ENCODE data around the gene THRAP3.

The THRAP3 gene

DNA sequence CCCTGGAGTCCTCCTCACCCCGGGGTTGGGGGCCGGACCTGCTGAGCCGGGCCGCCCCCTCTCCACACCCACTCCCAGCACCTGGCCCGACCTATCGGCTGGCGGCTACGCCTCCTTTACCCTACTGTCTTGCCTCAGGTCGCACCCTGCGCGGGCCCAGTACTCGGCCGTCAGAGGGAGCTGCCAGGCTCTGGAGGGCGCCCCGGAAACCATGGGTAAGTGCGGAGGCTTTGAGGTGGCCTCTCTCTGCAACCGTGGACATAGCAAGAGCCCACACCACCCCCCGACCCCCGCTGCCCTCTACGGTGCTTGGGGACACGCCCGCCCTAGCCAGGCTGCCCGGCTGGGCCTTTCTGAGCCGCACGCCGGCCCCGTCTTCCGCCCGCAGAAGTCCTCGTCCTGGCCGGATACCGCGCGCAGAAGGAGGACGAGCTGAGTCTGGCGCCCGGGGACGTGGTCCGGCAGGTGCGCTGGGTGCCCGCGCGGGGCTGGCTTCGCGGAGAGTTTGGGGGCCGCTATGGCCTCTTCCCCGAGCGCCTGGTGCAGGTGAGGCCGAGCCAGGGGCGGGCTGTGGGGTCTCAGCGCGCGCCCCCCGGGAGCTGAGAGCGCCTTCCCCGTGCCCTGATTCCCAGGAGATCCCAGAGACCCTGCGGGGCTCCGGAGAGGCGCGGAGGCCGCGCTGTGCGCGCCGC lies 82.1 kb downstream of the THRAP3 start, which contains the start of gene SH3D21:
TSS of gene SH3D21 (plus strand) at position 159 of the 692 bp plus-strand sequence. CDS start at position 212, 53 bp downstream.
- peak within 1 kb of the TSS; percentile 57; the same call in 1 of the 2 replicates for H3K4me3 ChIP-seq (ENCODE audit: low read length)
- TF ChIP-seq ZNF274 (IDR thresholded peaks at IDR 0.05; ENCODE audit: low read depth, low read length): no peak

DNA sequence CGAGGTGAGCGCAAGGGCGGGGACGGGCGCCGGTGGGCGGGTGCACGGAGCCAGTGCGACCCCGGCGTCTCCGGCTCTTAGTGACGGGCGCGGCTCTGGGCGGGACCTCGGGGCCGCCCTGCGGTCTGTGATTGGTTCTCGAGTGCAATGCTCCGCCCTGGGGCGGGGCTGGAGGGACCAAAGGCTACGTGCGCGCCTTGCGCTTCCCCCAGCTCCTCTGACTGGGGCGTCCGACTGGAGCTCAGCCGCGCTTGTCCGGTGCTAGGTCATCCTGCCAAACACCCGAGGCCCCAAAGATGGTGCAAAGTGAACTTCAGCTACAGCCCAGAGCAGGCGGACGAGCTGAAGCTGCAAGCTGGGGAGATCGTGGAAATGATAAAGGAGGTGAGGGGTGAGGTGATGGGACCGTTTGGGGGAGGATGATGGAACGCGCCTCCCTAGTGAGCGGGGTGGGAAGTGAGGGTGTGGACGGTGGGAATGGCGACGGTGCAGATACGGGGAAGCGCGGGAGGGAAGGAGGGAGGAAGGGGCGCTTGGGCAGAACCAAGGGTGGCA lies 82.7 kb downstream of the THRAP3 start:
- TF ChIP-seq ZNF274 (IDR thresholded peaks at IDR 0.05; ENCODE audit: low read depth, low read length): no peak
- peak overlapping the region; percentile 57; the same call in 1 of the 2 replicates for H3K4me3 ChIP-seq (ENCODE audit: low read length)

DNA sequence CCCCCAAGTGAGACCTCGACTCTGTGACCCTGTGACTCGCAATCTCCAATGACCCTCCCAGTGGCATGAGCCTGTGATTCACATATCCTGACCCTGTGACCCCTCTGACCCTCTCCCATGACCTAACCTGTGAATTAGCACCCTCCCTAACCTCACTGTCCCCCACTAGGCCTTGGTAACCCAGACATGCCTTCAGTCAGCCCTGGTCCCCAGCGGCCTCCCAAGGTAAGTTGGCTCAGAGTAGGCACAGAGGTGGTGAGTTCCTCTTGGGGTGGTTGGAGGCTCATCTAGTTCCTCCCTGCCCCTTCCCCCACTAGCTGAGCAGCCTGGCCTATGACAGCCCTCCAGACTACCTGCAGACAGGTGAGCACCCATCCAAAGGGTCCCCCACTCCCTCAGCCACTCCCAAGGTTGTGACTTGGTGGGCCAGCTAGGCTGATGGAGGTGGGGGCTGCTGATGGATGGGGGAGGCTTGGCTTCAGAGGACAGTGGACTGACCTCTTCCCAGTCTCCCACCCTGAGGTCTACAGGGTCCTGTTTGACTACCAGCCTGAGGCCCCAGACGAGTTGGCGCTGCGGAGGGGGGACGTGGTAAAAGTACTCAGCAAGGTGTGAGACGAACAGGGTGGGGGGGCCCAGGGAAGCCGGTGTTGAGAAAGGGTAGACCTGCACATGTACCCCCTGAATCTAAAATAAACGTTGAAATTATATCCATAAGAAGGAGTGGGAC lies 83.5 kb downstream of the THRAP3 start:
- H3K4me3 ChIP-seq (ENCODE audit: low read length): peak overlapping the region; percentile 56; the same call in 1 of the 2 replicates
- TF ChIP-seq ZNF274 (IDR thresholded peaks at IDR 0.05; ENCODE audit: low read depth, low read length): no peak

DNA sequence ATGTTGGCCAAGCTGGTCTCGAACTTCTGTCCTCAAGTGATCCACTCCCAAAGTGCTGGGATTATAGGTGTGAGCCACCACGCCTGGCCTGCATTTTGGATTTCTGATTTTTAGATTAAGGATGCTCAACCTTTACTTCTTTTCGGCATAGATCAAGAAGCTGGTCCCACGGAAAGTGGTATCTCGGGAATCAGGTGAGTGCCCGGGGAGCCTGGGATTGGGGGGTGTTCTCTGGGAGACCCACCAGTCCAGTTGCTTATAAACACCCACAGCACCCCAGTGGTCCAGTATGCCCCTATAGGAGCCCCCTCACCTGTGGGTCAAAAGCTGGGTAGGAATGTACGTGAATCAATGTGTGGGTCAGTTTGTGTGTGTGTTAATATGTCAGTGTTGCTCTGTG lies 85.2 kb downstream of the THRAP3 start:
- TF ChIP-seq ZNF274 (IDR thresholded peaks at IDR 0.05; ENCODE audit: low read depth, low read length): no peak
- H3K4me3 ChIP-seq (ENCODE audit: low read length): no peak overlapping the region

DNA sequence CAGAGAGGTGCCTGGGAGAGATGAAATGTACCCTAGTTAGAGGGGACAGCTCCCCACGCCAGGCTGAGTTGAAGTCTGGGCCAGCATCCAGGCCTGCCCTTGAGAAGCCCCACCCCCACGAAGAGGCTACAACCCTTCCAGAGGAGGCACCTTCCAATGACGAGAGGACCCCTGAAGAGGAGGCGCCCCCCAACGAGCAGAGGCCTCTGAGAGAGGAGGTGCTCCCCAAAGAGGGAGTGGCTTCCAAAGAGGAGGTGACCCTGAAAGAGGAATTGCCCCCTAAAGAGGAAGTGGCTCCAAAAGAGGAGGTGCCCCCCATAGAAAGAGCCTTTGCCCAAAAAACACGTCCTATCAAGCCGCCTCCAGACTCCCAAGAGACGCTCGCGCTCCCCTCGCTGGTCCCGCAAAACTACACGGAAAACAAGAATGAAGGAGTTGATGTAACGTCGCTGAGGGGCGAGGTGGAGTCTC lies 96.1 kb downstream of the THRAP3 start:
- H3K4me3 ChIP-seq (ENCODE audit: low read length): no peak overlapping the region
- no peak for TF ChIP-seq ZNF274 (IDR thresholded peaks at IDR 0.05; ENCODE audit: low read depth, low read length)

DNA sequence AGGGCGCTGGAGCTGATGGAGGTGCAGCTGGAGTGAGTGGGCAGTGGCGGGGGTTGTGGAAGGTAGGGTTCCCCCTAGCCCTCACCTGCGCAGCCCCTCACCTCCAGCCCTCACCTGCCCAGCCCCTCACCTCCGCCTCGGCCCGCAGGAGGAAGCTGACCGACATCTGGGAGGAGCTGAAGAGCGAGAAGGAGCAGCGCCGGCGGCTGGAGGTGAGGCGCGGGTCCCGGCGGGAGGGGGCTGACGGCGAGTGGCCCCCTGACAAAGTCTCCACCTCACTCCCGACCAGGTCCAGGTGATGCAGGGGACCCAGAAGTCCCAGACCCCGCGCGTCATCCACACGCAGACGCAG lies 96.5 kb downstream of the THRAP3 start:
- no peak for TF ChIP-seq ZNF274 (IDR thresholded peaks at IDR 0.05; ENCODE audit: low read depth, low read length)
- H3K4me3 ChIP-seq (ENCODE audit: low read length): no peak overlapping the region; the same call in 1 of the 2 replicates

DNA sequence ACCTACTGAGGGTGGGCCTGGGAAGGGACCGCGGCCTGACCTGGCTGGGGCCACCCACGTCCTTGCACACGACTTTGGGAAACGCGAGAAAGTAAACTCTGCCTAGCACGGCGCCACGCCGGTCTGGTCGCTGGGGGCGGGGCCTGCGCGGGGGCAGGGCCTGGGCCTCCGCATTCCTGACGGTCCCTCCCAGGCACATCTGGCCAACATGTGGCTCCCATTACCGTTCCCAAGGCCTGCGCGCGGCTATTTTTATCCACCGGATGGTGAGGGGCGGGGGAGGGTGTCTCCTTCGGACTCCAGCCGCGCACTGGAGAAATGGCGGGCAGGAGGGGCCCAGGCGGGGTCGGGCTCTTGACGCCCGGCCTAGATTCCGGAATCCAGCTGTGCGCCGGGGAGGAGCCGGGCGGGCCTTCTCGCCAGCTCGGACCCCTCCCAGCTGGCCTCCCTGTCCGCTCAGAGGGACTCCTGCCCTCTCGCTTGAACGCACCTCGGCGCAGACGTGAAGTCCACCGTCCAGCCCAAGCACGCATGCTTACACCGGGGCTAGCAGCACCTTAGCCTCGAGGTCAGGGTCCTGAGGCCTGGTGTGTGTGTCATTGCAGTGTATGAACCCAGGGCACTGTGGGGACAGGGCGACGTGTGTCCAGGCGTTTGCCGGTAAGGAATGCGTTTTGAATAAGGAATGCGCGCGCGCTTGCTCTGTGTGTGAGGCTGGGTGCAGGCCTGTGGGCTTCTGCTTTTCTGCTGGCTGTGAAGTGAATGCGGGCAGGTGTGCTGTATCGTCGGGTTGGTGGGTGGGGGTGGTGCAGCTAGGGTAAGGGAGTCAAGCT lies 97.1 kb downstream of the THRAP3 start:
- no peak for TF ChIP-seq ZNF274 (IDR thresholded peaks at IDR 0.05; ENCODE audit: low read depth, low read length)
- H3K4me3 ChIP-seq (ENCODE audit: low read length): no peak overlapping the region; the same call in 1 of the 2 replicates

DNA sequence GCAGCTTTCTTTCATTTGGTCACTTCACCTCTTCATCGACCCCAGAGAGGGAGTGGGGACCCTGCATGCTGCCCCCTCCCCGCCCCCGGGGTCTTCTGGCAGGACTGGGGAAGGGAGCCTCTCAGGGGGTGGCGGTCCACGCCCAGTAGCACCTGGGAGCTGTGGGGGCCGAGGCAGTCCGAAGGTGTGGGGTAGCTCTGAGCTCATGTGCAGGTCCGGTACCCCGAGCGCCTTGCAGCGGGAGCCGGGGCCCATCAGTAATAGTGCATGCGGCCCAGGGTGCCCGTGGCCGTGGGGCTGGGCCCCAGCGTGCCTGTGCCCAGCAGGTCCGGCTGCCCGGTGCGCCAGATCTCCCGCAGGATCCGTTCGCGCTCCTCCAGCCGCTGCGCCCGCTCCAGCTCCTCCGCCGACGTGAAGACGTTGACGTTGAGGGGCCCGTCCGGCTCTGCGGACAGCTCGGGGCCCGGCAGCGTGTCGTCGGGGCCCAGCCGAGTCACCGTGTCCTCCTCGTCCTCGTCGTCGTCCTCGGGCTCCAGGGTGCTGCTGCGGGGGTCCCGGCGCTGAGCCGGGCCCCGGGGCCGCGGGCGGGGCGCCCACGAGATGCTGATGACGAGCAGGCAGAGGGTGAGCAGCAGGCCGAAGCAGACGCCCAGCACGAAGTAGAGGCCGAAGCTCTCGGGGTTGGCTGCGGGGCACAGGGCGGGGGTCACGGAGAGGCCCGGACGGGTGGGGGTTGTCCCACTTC lies 98.0 kb downstream of the THRAP3 start:
- no peak overlapping the region for H3K4me3 ChIP-seq (ENCODE audit: low read length)
- no peak for TF ChIP-seq ZNF274 (IDR thresholded peaks at IDR 0.05; ENCODE audit: low read depth, low read length)

DNA sequence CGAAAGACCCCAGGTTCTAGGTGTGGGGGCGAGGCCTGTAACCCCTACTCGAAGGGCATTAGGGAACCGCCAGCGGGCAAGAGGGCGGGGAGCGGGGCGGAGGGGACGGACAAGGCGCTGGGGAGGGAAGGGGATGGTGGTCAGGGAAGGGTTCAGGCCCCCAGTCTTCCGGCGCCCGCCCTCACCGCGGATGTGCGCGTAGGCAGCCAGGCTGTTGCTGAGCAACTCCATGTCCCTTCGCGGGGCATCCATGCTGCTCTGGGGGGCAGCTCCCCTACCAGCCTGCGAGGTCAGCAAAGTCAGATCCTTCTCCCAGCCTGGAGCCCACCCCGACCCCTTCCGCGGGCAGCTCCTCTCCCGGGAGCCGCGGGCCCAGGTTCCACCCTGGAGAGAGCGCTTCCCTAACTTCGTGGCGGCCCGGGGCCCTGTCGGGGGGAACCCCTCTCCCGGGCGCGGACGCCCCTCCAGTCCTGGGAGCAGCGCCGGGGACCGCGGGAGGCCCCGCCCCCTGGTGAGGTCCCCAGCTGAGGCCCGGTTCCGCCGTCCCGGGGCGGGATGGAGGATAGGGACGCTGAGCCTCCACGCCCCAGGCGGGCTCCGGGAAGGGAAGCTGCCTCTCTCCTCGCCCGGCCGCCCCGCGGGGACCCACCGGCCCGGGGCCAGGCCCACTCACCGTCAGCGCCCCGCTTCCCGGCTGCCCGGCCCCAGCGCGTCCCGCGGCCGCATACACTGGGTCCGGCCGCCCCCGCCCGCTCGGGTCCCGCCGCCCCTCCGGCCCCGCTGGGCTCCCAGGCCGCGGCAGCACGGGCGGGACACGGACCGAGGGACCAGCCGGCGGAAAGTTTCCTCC lies 98.8 kb downstream of the THRAP3 start:
- TF ChIP-seq ZNF274 (IDR thresholded peaks at IDR 0.05; ENCODE audit: low read depth, low read length): no peak
- H3K4me3 ChIP-seq (ENCODE audit: low read length): peak overlapping the region; percentile 55; the same call in 1 of the 2 replicates

DNA sequence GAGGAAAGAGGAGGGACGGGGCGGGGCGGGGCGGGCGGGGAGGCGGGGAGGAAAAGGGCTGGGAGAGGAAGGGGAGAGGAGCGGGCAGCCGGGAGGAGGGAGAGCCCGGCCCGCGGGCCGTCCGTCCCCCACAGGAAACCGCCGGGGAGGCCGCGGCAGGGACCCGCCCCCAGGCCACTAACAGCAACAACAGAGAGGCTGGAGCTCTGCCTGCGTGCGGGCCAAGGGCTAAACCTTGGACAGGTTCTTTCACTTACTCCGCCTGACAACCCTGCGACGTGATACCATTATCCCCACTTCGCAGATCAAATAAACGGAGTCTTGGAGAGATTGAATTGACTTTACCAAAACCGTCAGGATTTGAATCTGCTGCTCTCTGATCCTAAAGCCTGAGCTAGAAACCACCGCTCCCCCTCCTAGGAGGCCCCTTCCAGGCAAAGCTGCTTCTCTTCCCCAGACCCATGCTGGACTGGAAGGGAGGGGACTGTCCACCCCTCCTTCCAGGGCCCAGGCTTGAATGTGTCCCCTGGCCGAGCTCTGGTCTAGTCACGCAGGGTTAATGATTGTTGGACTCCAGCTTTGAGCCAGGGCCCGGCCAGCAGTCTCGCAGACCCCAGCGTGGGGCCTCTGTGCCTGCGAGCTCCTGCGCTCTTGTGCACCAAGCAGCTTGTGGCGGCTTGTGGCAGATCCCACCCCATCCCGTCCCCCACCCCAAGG lies 99.6 kb downstream of the THRAP3 start, which contains the start of gene EVA1B:
TSS of gene EVA1B (minus strand) at position 10 of the 717 bp plus-strand sequence. CDS start 608 bp downstream, outside the sequence.
- peak within 1 kb of the TSS; percentile 55; the same call in 1 of the 2 replicates for H3K4me3 ChIP-seq (ENCODE audit: low read length)
- TF ChIP-seq ZNF274 (IDR thresholded peaks at IDR 0.05; ENCODE audit: low read depth, low read length): no peak

DNA sequence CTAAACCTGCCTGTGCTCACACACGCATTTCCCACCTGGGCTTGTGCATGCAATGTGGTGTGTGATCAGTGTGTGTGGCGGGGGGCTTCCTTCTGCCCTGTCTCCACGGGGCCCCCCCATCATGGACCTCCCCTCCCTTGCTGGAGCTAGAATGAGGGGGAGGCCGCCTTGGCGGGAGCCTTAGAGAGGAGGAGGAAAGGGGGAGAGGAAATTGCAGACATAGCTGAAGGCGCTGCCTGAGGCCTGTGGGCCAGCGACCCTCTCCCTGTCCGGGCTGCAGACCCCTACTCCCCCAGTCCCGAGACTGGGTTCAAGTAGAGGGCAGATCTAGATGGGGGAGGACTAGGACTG lies 100.1 kb downstream of the THRAP3 start:
- H3K4me3 ChIP-seq (ENCODE audit: low read length): no peak overlapping the region
- TF ChIP-seq ZNF274 (IDR thresholded peaks at IDR 0.05; ENCODE audit: low read depth, low read length): no peak

DNA sequence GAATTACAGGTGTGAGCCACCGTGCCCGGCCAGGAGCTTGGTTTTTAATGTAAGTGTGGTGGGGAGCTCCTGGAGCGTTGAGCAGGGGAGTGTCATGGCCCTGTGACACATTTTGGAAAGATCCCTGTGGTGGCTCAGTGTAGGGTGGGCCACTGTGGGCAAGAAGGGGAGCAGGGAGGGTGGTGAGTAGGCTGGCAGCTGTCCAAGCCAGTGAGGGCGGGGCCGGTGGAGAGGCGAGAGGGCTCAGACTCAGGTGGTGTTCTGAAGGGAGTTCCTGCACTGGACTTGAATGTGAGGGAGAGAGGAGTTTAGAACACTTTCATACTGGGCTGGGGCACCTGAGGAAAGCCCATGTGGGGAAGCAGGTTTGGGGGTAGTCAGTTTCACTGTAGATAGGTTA lies 102.3 kb downstream of the THRAP3 start:
- no peak overlapping the region for H3K4me3 ChIP-seq (ENCODE audit: low read length)
- no peak for TF ChIP-seq ZNF274 (IDR thresholded peaks at IDR 0.05; ENCODE audit: low read depth, low read length)

All from GM08714 (cell line).